Endodermal cell (in vitro differentiated cells): ENCODE results near the gene OR3A1. TPM values are rescaled to one million over a fixed set of nuclear protein-coding genes. Genes with fewer than 3 reads are reported as not detected.
A peak's percentile ranks its signal among the peaks of the same experiment; 100 is the strongest.

Experiments used
- DNase-seq: peaks from one replicate; pipeline ENCODE4 v3.0.0-alpha.2; 2017
- H3K27ac ChIP-seq: 2 replicates; pipeline ENCODE4 v1.5.1; 2013; ENCODE audit warnings: mild to moderate bottlenecking, low read depth, low read length, moderate library complexity
- H3K27me3 ChIP-seq: 2 replicates; pipeline ENCODE4 v1.6.1; 2013; ENCODE audit warnings: mild to moderate bottlenecking, low read length, moderate library complexity; ENCODE audit not compliant: insufficient read depth, control insufficient read depth, poor library complexity, severe bottlenecking
- H3K36me3 ChIP-seq: 2 replicates; pipeline ENCODE4 v1.7.0; 2013; ENCODE audit warnings: mild to moderate bottlenecking, low read length, moderate library complexity; ENCODE audit not compliant: control insufficient read depth, insufficient read depth
- H3K4me1 ChIP-seq: one replicate; pipeline ENCODE4 v1.7.0; 2013; ENCODE audit warnings: low read length; ENCODE audit not compliant: control insufficient read depth, insufficient read depth
- H3K4me3 ChIP-seq: 2 replicates; pipeline ENCODE4 v1.5.1; 2013; ENCODE audit warnings: mild to moderate bottlenecking, low read length, moderate library complexity
- H3K9ac ChIP-seq: 2 replicates; pipeline ENCODE4 v1.6.1; 2013; ENCODE audit warnings: mild to moderate bottlenecking, low read length, moderate library complexity; ENCODE audit not compliant: poor library complexity, severe bottlenecking; ENCODE audit errors: extremely low read depth
- H3K9me3 ChIP-seq: 2 replicates; pipeline ENCODE4 v1.6.1; 2013; ENCODE audit warnings: mild to moderate bottlenecking, low read length, moderate library complexity; ENCODE audit not compliant: control insufficient read depth
- H3K27ac Mint-ChIP-seq: 2 replicates; pipeline ENCODE4 v1.8.0; 2020; ENCODE audit warnings: mixed read lengths
- H3K27me3 Mint-ChIP-seq: 2 replicates; pipeline ENCODE4 v1.8.0; 2021; ENCODE audit warnings: mild to moderate bottlenecking, mixed read lengths; ENCODE audit not compliant: insufficient read depth
- H3K36me3 Mint-ChIP-seq: 2 replicates; pipeline ENCODE4 v1.8.0; 2020; ENCODE audit warnings: low read depth, mixed read lengths
- H3K4me1 Mint-ChIP-seq: 2 replicates; pipeline ENCODE4 v1.8.0; 2020; ENCODE audit warnings: mixed read lengths
- H3K4me3 Mint-ChIP-seq: 2 replicates; pipeline ENCODE4 v1.8.0; 2020; ENCODE audit warnings: mild to moderate bottlenecking, moderate library complexity, mixed read lengths
- H3K9me3 Mint-ChIP-seq: 2 replicates; pipeline ENCODE4 v1.8.0; 2020; ENCODE audit warnings: mild to moderate bottlenecking, mixed read lengths
- WGBS, 2 experiments: methylation state at CpG; one replicate each; pipeline versions ENCODE4 v1.1.5 to v1.1.7; 2013; ENCODE audit warnings: missing lambda C conversion rate in 2 of 2, mixed read lengths in 1 of 2; ENCODE audit not compliant: insufficient coverage in 1 of 2, insufficient read length in 1 of 2; 5-methylcytosine and 5-hydroxymethylcytosine counted together
- total RNA-seq, 2 donors: library from RNA; stranded (reverse); fragmentation: NEBNext Ultra II Directional in 1 of 2; extraction: Animal tissue kit (Norgen Biotek cat#: 25700) in 1 of 2; gene quantifications; 2 replicates in 1 of 2; 3 replicates in 1 of 2; pipeline ENCODE4 v1.2.1, GENCODE V29; 2021
- TF ChIP-seq, protein P1 (sequence below): fragments of 200-600 bp; sonication (generic); conservative IDR thresholded peaks from 2 replicates; pipeline ENCODE4 v1.5.0; 2021; ENCODE audit warnings: antibody characterized with exemption, mild to moderate bottlenecking

The OR3A1 gene
- total RNA-seq, 2 donors from 2014 or later, result not detected

DNA sequence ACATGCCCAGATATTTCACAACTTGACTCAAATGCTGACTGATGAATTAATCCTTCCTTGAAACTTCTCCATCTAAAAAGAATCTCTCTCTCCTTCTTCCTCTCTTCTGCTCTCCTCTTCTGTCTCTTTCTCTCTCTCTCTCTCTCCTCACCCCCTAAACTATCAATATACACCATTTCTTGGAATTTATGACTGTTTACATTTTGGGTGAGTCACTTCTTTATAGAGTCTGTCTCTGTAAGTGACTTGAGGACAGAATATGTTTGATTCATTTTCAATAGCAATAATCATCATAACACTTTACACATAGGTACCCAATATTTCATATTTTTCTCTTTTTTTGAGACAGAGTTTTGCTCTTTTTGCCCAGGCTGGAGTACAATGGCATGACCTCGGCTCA lies 15.3 kb downstream of the OR3A1 start:
- 71% methylated on average over 1 of the region's 1 CpG; no CpG with 5 or more reads in 1 of the 2 experiments for WGBS, 2 experiments
- H3K4me1 Mint-ChIP-seq, result no peaks in the 10 kb centered on the region

DNA sequence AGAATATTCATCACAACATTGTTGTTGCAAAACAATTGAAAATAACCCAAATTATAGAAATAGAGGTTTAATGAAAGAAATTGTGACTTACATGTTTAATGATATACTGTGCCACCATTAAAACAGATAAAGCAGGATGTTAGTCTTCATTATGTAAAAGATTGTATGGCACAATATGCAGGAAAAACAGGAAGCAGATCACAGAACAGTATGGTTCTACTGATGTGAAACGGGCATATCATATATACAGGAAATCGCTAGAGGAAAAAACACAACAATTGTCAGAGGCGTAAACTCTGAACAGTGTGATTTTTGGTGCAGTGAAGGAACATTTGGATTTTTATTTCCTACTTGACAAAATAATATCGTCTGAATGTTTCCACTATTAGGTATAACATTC lies 22.0 kb downstream of the OR3A1 start:
- H3K4me3 Mint-ChIP-seq, result no peak overlapping the region
- no peak overlapping the region for H3K27ac Mint-ChIP-seq
- H3K9me3 ChIP-seq, result peaks cover 36% of the 10 kb centered on the region
- H3K27me3 Mint-ChIP-seq, result no peaks in the 10 kb centered on the region
- 68 to 100% methylated on average over 3 of the region's 4 CpGs for WGBS, 2 experiments
- H3K36me3 ChIP-seq, result no peaks in the 10 kb centered on the region
- H3K9me3 Mint-ChIP-seq, result peaks cover 67% of the 10 kb centered on the region
- H3K27me3 ChIP-seq, result no peaks in the 10 kb centered on the region
- H3K36me3 Mint-ChIP-seq, result peaks cover 3% of the 10 kb centered on the region
- H3K4me1 Mint-ChIP-seq, result no peaks in the 10 kb centered on the region
- no peak overlapping the region for H3K9ac ChIP-seq
- H3K27ac ChIP-seq, result no peak overlapping the region
- no peaks in the 10 kb centered on the region for H3K4me1 ChIP-seq
- TF ChIP-seq, protein P1, sequence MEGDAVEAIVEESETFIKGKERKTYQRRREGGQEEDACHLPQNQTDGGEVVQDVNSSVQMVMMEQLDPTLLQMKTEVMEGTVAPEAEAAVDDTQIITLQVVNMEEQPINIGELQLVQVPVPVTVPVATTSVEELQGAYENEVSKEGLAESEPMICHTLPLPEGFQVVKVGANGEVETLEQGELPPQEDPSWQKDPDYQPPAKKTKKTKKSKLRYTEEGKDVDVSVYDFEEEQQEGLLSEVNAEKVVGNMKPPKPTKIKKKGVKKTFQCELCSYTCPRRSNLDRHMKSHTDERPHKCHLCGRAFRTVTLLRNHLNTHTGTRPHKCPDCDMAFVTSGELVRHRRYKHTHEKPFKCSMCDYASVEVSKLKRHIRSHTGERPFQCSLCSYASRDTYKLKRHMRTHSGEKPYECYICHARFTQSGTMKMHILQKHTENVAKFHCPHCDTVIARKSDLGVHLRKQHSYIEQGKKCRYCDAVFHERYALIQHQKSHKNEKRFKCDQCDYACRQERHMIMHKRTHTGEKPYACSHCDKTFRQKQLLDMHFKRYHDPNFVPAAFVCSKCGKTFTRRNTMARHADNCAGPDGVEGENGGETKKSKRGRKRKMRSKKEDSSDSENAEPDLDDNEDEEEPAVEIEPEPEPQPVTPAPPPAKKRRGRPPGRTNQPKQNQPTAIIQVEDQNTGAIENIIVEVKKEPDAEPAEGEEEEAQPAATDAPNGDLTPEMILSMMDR, result no peak
- DNase-seq, result no peak
- H3K4me3 ChIP-seq, result no peak overlapping the region

More for the DNA sequence above, 15.3 kb downstream of the OR3A1 start:
- Histone ChIP-seq H3K27ac (no peak overlapping the region), H3K9me3 (peaks cover 25% of the 10 kb centered on the region), H3K9ac (no peak overlapping the region), H3K4me1 (no peaks in the 10 kb centered on the region), H3K36me3 (no peaks in the 10 kb centered on the region), H3K4me3 (no peak overlapping the region), H3K27me3 (no peaks in the 10 kb centered on the region)
- Mint-ChIP-seq H3K27me3 (no peaks in the 10 kb centered on the region), H3K36me3 (peaks cover 3% of the 10 kb centered on the region), H3K27ac (no peak overlapping the region), H3K4me3 (no peak overlapping the region), H3K9me3 (peaks cover 83% of the 10 kb centered on the region)
- no peak for DNase-seq
- TF ChIP-seq, protein P1, result no peak

DNA sequence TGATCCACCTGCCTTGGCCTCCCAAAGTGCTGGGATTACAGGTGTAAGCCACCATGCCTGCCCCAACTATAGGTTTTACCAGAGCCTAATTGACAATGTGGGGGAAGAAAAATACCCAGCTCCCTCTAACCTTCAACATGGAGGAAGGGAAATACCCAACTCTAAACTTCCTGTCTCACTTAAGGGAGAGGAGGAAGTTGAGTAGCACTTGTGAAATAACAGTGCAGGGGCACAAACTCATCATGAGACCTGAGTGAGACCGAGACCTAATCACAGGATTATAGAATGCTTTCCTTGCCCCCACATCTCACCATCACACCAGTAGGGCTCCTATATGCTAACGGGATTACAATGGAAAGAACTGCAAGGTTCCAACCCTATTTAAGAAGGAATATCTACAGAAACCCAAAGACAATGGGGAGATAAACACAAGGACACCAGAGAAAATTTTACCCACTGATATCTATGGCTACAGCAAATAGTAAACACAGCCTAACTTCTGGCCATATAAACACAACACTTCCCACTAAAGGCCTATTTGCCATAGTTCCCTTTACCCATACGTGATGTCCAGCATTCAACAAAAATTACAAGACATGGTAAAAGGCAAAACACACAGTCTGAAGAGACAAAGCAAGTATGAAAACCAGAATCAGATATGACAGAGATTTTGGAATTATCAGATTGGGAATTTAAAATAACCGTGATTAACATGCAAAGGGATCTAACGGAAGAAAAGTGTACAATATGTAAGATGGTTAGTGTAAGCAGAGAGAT lies 26.9 kb downstream of the OR3A1 start:
- Histone ChIP-seq H3K9me3 (peaks cover 40% of the 10 kb centered on the region), H3K9ac (no peak overlapping the region), H3K4me1 (no peaks in the 10 kb centered on the region), H3K4me3 (peak overlapping the region; percentile 11), H3K27me3 (no peaks in the 10 kb centered on the region), H3K36me3 (no peaks in the 10 kb centered on the region), H3K27ac (no peak overlapping the region)
- H3K36me3 Mint-ChIP-seq, result no peaks in the 10 kb centered on the region
- H3K27ac Mint-ChIP-seq, result no peak overlapping the region
- DNase-seq, result no peak
- peaks cover 67% of the 10 kb centered on the region for H3K9me3 Mint-ChIP-seq
- 71 to 80% methylated on average over 1 to 5 of the region's 5 CpGs for WGBS, 2 experiments
- no peaks in the 10 kb centered on the region for H3K27me3 Mint-ChIP-seq
- TF ChIP-seq, protein P1, result no peak
- H3K4me3 Mint-ChIP-seq, result no peak overlapping the region
- no peaks in the 10 kb centered on the region for H3K4me1 Mint-ChIP-seq
